ENCODE data around the gene ITGA8.
"Not testable (repeated sequence)": the region's sequence is repeated elsewhere in the genome, so short reads cannot be mapped to it uniquely, and the experiment has no call there.

Gene ITGA8

DNA sequence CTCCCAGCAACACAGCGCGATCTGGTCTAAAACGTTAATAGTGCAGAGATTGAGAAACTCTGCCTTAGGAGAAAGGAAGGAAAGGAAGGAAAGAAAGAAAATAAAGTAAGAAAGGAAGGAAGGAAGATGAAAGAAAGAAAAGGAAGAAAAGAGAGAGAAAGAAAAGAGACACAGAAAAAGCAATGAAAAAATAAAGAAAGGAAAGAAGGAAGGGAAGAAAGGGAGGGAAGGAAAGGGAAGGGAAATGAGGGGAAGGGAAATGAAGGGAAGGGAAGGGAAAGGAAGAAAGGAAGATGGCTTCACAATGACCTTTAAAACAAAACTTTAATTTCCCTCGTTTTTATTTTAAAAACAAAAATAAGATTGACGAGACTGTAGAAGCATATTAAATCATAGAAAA, 173.1 kb downstream of the ITGA8 start:
- DNase-seq: no peak

DNA sequence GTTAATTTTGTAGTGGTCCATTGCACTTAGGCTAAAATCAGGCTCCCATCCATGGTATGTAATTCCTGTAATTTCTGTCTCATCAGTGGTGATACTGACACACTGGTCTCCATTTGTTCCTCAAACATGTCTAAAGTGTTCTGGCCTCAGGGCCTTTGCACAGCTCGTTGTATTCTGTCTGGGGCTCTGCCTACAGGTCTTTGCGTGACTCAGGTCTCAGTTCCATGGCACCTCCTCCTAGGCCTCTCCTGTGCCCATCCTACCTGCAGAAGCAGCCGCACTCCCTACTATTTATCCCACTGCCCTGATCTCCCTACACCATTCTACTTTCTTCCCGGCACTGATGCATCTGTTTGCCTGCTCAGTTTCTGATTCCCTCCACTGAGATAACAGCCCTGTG, 173.8 kb downstream of the ITGA8 start:
- no peak for DNase-seq

- DNase-seq: no peak
These were observed 174.5 kb downstream of the ITGA8 start for GRCh38 chr10:15545266-15545665.

DNA sequence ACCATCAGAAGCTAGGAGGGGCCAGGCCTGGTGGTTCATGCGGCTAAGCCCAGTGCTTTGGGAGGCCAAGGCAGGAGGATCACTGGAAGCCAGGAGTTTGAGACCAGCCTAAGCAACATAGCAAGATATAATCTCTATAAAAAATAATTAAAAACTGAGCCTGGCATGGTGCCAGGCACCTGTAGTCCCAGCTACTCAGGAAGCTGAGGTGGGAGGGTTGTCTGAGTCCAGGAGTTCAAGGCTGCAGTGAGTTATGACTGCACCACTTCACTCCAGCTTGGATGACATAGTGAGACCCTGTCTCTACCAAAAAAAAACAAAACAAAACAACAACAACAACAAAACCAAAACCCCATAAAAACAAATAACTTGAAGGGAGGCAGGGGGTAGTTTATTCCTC, 175.7 kb downstream of the ITGA8 start:
- DNase-seq: no peak

GRCh38 chr10:15542817-15543216, 176.9 kb downstream of the ITGA8 start:
- DNase-seq: no peak

DNA sequence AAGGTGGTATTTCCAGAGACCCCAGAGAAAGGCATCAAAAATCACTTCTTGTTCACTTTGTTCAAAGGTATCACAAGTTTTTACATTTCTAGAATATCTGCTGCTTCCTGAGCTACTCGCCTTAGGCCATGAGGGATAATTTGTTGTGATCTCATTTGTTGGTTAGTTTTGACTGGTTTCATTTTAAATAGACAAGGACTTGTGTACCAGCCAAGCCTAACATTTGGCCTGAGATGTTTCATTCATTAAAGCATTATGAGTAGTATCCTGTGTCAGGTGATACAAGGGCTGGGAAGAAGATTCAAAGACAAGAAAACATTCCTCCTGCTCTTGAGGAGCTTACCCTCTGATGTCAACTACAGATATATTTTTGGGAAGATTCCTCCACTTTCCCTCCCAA, 178.3 kb downstream of the ITGA8 start:
- DNase-seq: no peak

DNA sequence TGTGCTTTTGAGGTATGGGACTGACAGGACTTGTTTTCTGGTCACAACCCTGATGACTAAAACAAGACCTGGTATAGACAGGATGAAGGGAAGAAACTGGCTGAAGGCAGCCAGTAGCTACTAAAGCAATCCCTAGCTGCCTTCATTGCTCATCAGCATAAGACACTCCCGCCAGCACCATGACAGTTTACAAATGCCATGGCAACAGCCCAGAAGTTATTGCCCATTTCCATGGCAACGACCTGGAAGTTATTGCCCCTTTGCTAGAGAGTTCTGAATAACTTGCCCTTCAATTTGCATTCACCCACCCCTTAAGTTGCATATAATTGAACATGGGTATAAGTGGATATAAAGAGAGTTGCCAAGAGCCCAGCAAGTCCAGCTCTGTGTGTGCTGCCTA, 179.0 kb downstream of the ITGA8 start:
- no peak for DNase-seq

DNA sequence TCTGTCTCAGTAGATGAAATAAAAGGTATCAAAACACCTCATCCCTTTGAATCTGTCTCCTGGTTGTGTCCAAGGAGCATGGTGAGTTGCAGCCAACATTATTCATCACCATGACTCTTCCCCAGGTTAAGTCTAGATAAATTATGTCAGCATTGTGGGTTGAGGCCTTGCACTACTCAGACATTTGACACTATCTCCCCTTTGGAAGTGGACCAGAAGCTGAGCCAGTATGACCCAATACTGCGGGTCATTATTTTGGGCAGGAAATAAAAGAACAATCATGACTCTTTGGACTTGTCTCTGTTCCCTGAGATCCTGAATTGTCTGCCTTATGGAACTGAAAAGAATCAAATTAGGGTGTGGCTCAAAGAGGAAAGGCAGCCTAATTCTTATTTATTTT, 180.5 kb downstream of the ITGA8 start:
- DNase-seq: no peak

- not testable (repeated sequence) for DNase-seq
These were observed 184.7 kb downstream of the ITGA8 start for GRCh38 chr10:15534928-15535538.

DNA sequence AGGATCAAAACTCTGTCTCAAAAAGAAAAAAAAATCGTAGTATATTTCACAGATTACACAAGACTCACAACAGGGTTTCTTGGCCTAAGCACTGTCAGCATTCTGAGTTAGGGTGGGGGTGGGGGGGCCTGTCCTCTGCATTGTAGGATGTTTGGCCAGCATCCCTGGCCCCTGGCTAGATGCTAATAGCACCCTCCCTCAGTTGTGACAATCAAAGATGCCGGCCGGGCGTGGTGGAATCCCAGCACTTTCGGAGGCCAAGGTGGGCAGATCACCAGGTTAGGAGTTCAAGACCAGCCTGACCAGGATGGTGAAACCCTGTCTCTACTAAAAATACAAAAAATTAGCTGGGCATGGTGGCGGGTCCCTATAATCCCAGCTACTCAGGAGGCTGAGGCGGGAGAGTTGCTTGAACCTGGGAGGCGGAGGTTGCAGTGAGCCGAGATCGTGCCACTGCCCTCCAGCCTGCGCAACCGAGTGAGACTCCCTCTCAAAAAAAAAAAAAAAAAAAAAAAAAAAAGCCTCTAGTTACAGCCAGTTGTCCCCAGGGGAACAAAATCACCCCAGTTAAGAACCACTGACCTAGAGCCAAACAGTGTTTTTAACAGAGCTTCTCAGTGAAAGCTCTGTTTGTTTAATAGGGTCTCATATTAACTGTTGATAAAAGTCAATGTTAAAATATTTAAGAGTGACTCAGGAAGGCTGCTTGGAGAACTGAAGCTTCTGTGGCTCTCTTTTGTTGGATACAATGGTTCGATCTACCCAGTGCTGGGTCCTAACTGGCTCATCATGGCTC, 187.6 kb downstream of the ITGA8 start:
- DNase-seq: no peak

GRCh38 chr10:15528859-15529239, 190.9 kb downstream of the ITGA8 start:
- no peak for DNase-seq

DNA sequence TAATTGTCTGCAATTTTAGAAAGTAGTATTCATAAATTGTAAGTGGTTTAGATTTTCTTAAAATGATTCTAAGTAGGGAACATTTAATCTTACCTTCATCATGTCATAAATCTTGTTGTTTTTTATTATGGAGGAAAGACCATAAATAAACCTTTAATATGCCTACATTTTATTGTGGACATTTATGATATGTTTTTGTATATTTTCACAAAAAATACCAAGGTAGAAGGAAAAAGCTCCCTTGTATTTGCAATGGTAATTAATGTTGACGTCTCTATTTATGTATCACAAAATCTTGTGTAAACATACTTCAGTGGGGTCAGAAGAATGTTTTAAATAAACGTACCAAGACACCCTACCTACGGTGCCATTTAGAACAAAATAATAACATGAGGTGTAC, 193.0 kb downstream of the ITGA8 start:
- DNase-seq: no peak

- no peak for DNase-seq
These were observed 198.3 kb downstream of the ITGA8 start for GRCh38 chr10:15521328-15521903.

DNA sequence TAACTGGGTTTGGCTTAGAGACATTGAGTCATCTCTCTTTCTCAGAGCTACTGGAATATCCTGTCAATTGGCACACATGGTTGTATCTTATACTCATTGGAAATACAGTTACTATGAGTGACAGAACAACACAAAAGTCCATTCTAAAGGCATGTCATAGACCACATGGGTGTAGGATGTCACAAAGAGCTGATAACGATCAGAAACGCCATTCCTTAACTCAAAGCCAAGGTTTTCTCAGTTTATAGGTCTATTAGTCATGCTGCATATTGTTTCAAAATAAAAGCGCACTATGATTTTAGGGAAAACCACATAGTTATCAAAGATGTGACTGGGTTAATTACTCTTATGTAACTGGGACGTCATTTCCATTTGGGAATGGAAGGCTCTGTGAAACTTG, 201.5 kb downstream of the ITGA8 start:
- no peak for DNase-seq

DNA sequence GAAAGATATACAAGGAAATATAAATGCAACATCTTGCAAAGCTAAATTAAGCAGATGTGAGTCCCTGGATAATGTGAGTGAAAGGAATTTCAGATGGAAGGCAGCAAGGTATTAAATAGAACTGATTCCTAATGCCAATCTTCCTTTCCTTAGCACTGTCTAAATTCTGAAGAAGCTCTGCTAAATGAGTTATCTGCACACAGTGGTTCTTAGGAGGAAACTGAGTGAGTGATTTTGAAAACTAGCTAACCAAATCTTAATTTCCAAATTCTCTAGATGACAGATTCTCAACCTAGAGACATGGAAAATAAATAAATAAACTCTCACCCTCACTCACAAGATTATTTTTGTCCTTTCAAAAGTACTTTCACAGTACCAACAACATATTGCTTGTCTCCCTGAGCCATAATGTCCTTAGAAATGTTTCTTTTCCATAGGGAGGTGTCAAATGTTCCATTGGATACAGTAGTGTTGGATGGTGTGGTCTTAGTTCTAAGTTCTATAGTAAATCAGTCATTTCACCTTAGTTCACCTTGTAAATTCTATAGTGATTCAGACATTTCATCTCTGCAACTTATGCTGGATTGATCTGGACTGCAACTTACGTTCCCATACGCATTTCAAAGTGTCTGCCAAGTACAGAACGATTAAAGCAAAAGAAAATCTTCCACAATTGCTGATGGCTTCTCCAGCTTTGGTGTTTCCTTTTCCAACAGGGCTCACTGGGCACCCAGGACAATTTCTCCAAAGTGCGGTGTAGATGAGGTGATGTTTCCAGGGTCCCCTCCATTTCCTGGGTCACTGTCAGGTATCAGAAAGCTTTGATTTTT, 203.3 kb downstream of the ITGA8 start:
- DNase-seq: no peak

DNA sequence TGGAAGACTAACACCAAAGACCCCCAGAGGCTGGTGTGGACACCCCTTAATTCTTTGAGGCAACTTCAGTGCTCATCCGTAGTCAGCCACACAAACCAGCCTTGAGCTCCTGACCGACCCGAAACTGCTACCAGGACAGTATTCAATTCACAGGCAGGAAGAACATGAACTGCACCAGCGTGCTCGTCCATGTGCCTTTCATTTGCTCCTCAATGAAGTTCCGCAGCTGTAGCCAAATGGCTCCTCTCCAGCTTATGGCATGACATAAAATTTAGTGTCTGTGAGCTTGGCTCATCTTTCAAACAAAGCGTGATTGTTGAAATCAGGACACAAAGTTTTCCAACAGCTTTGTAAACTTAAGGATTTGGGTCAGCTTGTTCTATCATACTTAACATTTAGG, 204.5 kb downstream of the ITGA8 start:
- DNase-seq: no peak

- DNase-seq: no peak
These were observed 208.8 kb downstream of the ITGA8 start for GRCh38 chr10:15510963-15511362.

GRCh38 chr10:15505329-15505728, 214.4 kb downstream of the ITGA8 start:
- no peak for DNase-seq

GRCh38 chr10:15504101-15504840, 215.5 kb downstream of the ITGA8 start:
- DNase-seq: no peak

DNA sequence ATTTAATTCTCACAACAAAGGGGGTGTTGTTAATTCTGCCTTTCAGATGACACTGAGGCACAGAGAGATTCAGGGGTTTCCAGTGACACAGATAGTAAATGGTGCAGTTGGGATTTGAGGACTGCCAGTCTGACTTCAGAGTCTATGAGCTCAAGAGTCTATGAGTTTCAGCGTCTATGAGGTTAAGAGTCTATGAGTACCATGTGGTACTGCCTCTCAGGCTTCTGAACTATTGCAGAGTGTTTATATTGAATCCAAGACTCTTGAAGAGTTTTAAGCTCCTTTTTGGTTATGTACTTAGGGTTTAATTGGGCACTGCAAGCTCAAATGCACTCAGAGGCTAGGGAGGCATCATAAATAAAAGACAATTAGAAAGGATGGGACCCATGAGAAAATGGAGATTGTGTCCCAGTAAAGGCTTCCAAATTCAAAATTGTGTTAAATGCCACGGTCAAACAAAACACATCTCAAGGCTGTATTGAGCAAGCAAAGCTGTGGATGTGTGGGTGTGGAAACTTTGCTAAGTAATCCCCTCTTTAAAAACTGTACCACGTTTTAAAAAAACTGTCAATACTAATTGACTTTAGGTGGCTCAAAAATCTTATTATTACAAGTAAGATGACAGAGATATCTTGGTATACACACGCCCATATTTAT, 224.7 kb downstream of the ITGA8 start:
- no peak for DNase-seq

DNA sequence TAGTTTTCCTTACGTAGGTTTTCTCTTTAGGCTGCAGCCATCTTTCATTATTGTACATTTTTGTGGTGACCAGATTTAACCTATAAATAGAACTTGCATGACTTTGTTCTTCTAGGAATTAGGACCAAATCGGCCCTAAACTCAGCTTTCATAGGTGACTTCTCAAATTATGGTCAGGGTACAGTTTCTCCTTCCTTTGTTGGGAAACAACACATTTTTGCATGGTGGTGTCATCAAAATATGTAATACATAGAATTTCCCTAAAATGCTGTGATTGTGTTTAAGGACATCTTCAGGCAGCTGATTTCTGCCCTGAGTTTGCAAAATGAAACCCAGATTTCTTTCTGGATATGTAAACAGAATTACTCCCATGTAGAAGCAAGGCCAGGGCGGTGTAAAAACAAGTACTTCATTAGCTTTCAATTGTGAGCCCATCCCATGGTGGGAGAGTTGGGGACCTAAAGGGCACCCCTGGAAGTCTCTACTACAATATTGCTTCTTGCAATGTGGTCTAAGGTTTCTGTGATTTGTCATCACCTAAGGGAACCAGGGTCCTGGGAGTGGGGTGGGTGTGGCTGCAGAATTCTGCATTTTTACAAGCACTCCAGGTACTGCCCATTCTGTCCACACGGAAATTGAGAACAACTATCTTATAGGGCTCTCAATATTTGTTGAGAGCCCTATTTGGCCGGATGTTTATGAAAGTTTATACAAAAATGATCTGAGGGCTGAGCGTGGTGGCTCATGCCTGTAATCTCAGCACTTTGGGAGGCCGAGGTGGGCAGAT, 227.7 kb downstream of the ITGA8 start:
- DNase-seq: no peak
